ENCODE measurements around the gene EHBP1. TPM values are rescaled to one million over a fixed set of nuclear protein-coding genes. Genes with fewer than 3 reads are reported as not detected.

The EHBP1 gene
- total RNA-seq, 4 donors from 2014 or later: 42.9 to 116 (median 58.3) TPM

- DNase-seq (ENCODE audit: low spot score in 2 of 2): no peak
- WGBS: 26% methylated on average over 3 of the region's 3 CpGs
- no peak for TF ChIP-seq POLR2A (IDR thresholded peaks at IDR 0.05)
- no peak for TF ChIP-seq EP300 (IDR thresholded peaks at IDR 0.05)
- TF ChIP-seq POLR2AphosphoS5 (IDR thresholded peaks at IDR 0.05): no peak
- TF ChIP-seq, protein P1, sequence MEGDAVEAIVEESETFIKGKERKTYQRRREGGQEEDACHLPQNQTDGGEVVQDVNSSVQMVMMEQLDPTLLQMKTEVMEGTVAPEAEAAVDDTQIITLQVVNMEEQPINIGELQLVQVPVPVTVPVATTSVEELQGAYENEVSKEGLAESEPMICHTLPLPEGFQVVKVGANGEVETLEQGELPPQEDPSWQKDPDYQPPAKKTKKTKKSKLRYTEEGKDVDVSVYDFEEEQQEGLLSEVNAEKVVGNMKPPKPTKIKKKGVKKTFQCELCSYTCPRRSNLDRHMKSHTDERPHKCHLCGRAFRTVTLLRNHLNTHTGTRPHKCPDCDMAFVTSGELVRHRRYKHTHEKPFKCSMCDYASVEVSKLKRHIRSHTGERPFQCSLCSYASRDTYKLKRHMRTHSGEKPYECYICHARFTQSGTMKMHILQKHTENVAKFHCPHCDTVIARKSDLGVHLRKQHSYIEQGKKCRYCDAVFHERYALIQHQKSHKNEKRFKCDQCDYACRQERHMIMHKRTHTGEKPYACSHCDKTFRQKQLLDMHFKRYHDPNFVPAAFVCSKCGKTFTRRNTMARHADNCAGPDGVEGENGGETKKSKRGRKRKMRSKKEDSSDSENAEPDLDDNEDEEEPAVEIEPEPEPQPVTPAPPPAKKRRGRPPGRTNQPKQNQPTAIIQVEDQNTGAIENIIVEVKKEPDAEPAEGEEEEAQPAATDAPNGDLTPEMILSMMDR (IDR thresholded peaks at IDR 0.05): no peak
Measured at GRCh38 chr2:62789518-62789917, 84.0 kb downstream of the EHBP1 start.

GRCh38 chr2:62789918-62790317 is 84.4 kb downstream of the EHBP1 start:
- WGBS: 42% methylated on average over 3 of the region's 3 CpGs
- H3K27ac ChIP-seq: peak overlapping the region; percentile 62

More at GRCh38 chr2:62789518-62789917, 84.0 kb downstream of the EHBP1 start:
- Histone ChIP-seq H3K4me1 (peaks cover 40% of the 10 kb centered on the region), H3K4me3 (no peak overlapping the region), H3K36me3 (no peaks in the 10 kb centered on the region), H3K27me3 (no peaks in the 10 kb centered on the region), H3K9me3 (no peaks in the 10 kb centered on the region), H3K27ac (peak overlapping the region; percentile 62)

DNA sequence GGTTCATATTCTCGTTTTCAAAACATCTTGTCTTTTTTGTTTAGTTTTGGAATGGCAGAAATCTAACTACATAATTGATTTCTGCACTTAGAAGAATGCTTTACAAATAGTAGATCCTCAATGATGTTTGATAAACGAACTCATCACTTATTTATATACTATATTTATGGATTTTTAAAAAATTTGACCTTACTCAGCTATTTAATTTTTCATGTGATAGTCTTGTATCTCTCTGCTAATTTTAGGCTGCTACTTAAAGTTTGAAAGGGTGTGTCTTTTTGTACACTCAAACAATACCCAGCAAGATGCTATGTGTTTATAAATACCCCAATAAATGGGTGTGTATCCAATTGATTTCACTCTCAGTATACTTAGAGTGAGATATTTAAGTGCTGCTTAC is 86.9 kb downstream of the EHBP1 start:
- no peaks in the 10 kb centered on the region for H3K36me3 ChIP-seq
- H3K27me3 ChIP-seq: no peaks in the 10 kb centered on the region
- H3K27ac ChIP-seq: no peak overlapping the region
- 78% methylated on average over 2 of the region's 2 CpGs for WGBS
- H3K4me1 ChIP-seq: peaks cover 31% of the 10 kb centered on the region
- TF ChIP-seq POLR2A (IDR thresholded peaks at IDR 0.05): no peak
- TF ChIP-seq EP300 (IDR thresholded peaks at IDR 0.05): no peak
- no peak for TF ChIP-seq POLR2AphosphoS5 (IDR thresholded peaks at IDR 0.05)
- TF ChIP-seq, protein P1 (IDR thresholded peaks at IDR 0.05): no peak
- no peaks in the 10 kb centered on the region for H3K9me3 ChIP-seq
- no peak for DNase-seq (ENCODE audit: low spot score in 2 of 2)
- H3K4me3 ChIP-seq: no peak overlapping the region

More at GRCh38 chr2:62789918-62790317, 84.4 kb downstream of the EHBP1 start:
- TF ChIP-seq POLR2A (IDR thresholded peaks at IDR 0.05) (no peak), POLR2AphosphoS5 (IDR thresholded peaks at IDR 0.05) (no peak), EP300 (IDR thresholded peaks at IDR 0.05) (no peak)
- TF ChIP-seq, protein P1 (IDR thresholded peaks at IDR 0.05): no peak
- Histone ChIP-seq H3K36me3 (no peaks in the 10 kb centered on the region), H3K27me3 (no peaks in the 10 kb centered on the region), H3K4me1 (peaks cover 44% of the 10 kb centered on the region), H3K4me3 (no peak overlapping the region), H3K9me3 (no peaks in the 10 kb centered on the region)
- DNase-seq (ENCODE audit: low spot score in 2 of 2): no peak

DNA sequence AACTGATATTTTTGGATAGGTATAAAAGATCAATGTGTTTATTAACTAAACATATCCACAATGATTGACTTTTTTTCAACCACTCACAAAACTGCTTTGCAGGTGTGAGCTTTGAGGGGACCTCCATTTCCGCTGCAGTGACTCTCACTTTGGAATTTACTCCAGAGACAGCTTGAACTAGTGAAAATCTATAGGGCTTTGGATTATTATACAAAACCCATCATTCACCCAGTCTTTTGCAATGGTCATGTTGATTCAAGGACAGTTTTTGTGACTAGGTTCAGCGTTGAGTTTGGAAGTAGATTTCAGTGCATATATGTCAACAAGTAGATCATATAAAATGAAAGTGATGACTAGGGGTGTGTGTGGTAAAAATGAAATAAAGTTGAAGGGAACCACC is 87.7 kb downstream of the EHBP1 start:
- TF ChIP-seq POLR2AphosphoS5 (IDR thresholded peaks at IDR 0.05) (no peak), POLR2A (IDR thresholded peaks at IDR 0.05) (no peak), EP300 (IDR thresholded peaks at IDR 0.05) (no peak)
- TF ChIP-seq, protein P1 (IDR thresholded peaks at IDR 0.05): no peak
- no peak for DNase-seq (ENCODE audit: low spot score in 2 of 2)
- Histone ChIP-seq H3K27me3 (no peaks in the 10 kb centered on the region), H3K4me3 (no peak overlapping the region), H3K27ac (no peak overlapping the region), H3K4me1 (peaks cover 29% of the 10 kb centered on the region), H3K36me3 (no peaks in the 10 kb centered on the region), H3K9me3 (no peaks in the 10 kb centered on the region)
- 89% methylated on average over 2 of the region's 2 CpGs for WGBS

- Histone ChIP-seq H3K36me3 (no peaks in the 10 kb centered on the region), H3K9me3 (no peaks in the 10 kb centered on the region)
- TF ChIP-seq, protein P1 (IDR thresholded peaks at IDR 0.05): no peak
- TF ChIP-seq POLR2AphosphoS5 (IDR thresholded peaks at IDR 0.05) (no peak), POLR2A (IDR thresholded peaks at IDR 0.05) (no peak), EP300 (IDR thresholded peaks at IDR 0.05) (no peak)
Measured at GRCh38 chr2:62794791-62795190, 89.3 kb downstream of the EHBP1 start.

More at GRCh38 chr2:62794791-62795190, 89.3 kb downstream of the EHBP1 start:
- H3K27ac ChIP-seq: no peak overlapping the region
- peaks cover 17% of the 10 kb centered on the region for H3K4me1 ChIP-seq
- DNase-seq (ENCODE audit: low spot score in 2 of 2): no peak
- no peaks in the 10 kb centered on the region for H3K27me3 ChIP-seq
- WGBS: 36% methylated on average over 2 of the region's 2 CpGs
- H3K4me3 ChIP-seq: no peak overlapping the region

Data from suprapubic skin (tissue), 4 donors.